PC-3 (cell line): Measurements from ENCODE around the gene RAD23B. TPM values are rescaled to one million over a fixed set of nuclear protein-coding genes. Genes with fewer than 3 reads are reported as not detected.

Experiments
- ATAC-seq: fragments of 200-7000 bp; cut with Tn5 transposase; 2 replicates; pipeline ENCODE4 v1.9.1; 2020; ENCODE audit warnings: mild to moderate bottlenecking, moderate library complexity
- BruUV-seq: library from RNA; stranded (reverse); fragments of 400-500 nt; replicated peaks from 2 replicates; lab custom pipeline; 2021; lab: Mats Ljungman, UMichigan
- CTCF ChIA-PET: fragments of 300-600 bp; sonication (Branson Sonifier 250); formaldehyde crosslinking; loops from one replicate; lab custom pipeline; 2022; ENCODE audit warnings: antibody characterized with exemption; lab: Charles Lee
- POLR2A ChIA-PET: fragments of 300-600 bp; sonication (Branson Sonifier 250); formaldehyde crosslinking; loops from one replicate; lab custom pipeline; 2022; ENCODE audit warnings: antibody characterized with exemption; ENCODE audit not compliant: unreplicated experiment; lab: Charles Lee
- DNase-seq: peaks from one replicate; pipeline ENCODE4 v3.0.0-alpha.2; 2015
- H2AFZ ChIP-seq: fragments of 300-600 bp; sonication (generic); 2 replicates; pipeline ENCODE4 v1.6.0; 2016; ENCODE audit warnings: antibody characterized with exemption, low read length
- H3F3A ChIP-seq: fragments of 300-600 bp; sonication (generic); one replicate; pipeline ENCODE4 v1.6.0; 2017; ENCODE audit warnings: antibody characterized with exemption, low read length, control low read depth, mild to moderate bottlenecking; ENCODE audit not compliant: unreplicated experiment
- H3K27ac ChIP-seq: fragments of 300-600 bp; sonication (generic); 2 replicates; pipeline ENCODE4 v1.5.1; 2016; ENCODE audit warnings: mild to moderate bottlenecking, low read length
- H3K27me3 ChIP-seq: fragments of 300-600 bp; sonication (generic); 2 replicates; pipeline ENCODE4 v1.6.1; 2016; ENCODE audit warnings: low read length, mixed read lengths
- H3K36me3 ChIP-seq: fragments of 300-600 bp; sonication (generic); 2 replicates; pipeline ENCODE4 v1.6.1; 2016; ENCODE audit warnings: low read depth, mixed run types, low read length, mixed read lengths
- H3K4me1 ChIP-seq: fragments of 300-600 bp; sonication (generic); 2 replicates; pipeline ENCODE4 v1.5.1; 2016; ENCODE audit warnings: low read length; ENCODE audit not compliant: insufficient read depth
- H3K4me2 ChIP-seq: fragments of 300-600 bp; sonication (generic); 2 replicates; pipeline ENCODE4 v1.6.0; 2016; ENCODE audit warnings: low read length
- H3K4me3 ChIP-seq: fragments of 300-600 bp; sonication (generic); 2 replicates; pipeline ENCODE4 v1.5.1; 2016; ENCODE audit warnings: mild to moderate bottlenecking, low read length, mixed read lengths
- H3K79me2 ChIP-seq: fragments of 300-600 bp; sonication (generic); 2 replicates; pipeline ENCODE4 v1.6.1; 2017; ENCODE audit warnings: low read length, mixed read lengths
- H3K9ac ChIP-seq: fragments of 300-600 bp; sonication (generic); 2 replicates; pipeline ENCODE4 v1.6.0; 2016; ENCODE audit warnings: mild to moderate bottlenecking, low read length
- H3K9me2 ChIP-seq: fragments of 300-600 bp; sonication (generic); replicated peaks from 2 replicates; pipeline ENCODE4 v1.6.1; 2016; ENCODE audit warnings: mixed run types, low read length, mixed read lengths
- H3K9me3 ChIP-seq: fragments of 300-600 bp; sonication (generic); 2 replicates; pipeline ENCODE4 v1.6.1; 2016; ENCODE audit warnings: low read length, mixed read lengths
- H4K20me1 ChIP-seq: fragments of 300-600 bp; sonication (generic); 2 replicates; pipeline ENCODE4 v1.6.1; 2016; ENCODE audit warnings: low read length, mixed read lengths
- CTCF ChIP-seq: fragments of 300-600 bp; sonication (generic); conservative IDR thresholded peaks from 2 replicates; pipeline ENCODE4 v1.5.1; 2017; ENCODE audit warnings: antibody characterized with exemption, low read depth, mild to moderate bottlenecking, low read length
- EZH2 ChIP-seq: fragments of 300-600 bp; sonication (generic); IDR thresholded peaks from one replicate; pipeline ENCODE4 v1.6.1; 2017; ENCODE audit warnings: antibody characterized with exemption, mild to moderate bottlenecking, low read length; ENCODE audit not compliant: unreplicated experiment
- EZH2phosphoT487 ChIP-seq: fragments of 300-600 bp; sonication (generic); IDR thresholded peaks from 2 replicates; pipeline ENCODE4 v1.6.1; 2018; ENCODE audit warnings: mild to moderate bottlenecking, antibody characterized with exemption, low read length, borderline replicate concordance
- intact Hi-C: fragments of 100-400 bp; cut with micrococcal nuclease; formaldehyde crosslinking; loops from 2 replicates; pipeline ENCODE4 v1.9.0; 2023
- total RNA-seq: library from RNA; depleted of rRNA; stranded (reverse); fragments of >200 nt; gene quantifications from 2 replicates; pipeline ENCODE4 v1.2.3, GENCODE V29; 2014

The RAD23B gene
- total RNA-seq, 1 experiment from 2014 or later, result 67.9 TPM

GRCh38 chr9:107348836-107349235 lies 65.8 kb downstream of the RAD23B start:
- Histone ChIP-seq H3K4me3 (no peak overlapping the region), H3K9me3 (no peaks in the 10 kb centered on the region), H4K20me1 (no peaks in the 10 kb centered on the region), H3K79me2 (no peaks in the 10 kb centered on the region), H3K27me3 (no peaks in the 10 kb centered on the region), H3K9me2 (no peaks in the 10 kb centered on the region), H3K4me2 (no peak overlapping the region), H3K36me3 (no peaks in the 10 kb centered on the region), H3K27ac (no peak overlapping the region), H2AFZ (no peak overlapping the region), H3F3A (no peaks in the 10 kb centered on the region), H3K9ac (no peak overlapping the region), H3K4me1 (peaks cover 9% of the 10 kb centered on the region)
- BruUV-seq, result no TSS peak
- intact Hi-C loops, result no loop called here
- ATAC-seq (no peak), DNase-seq (no peak)
- TF ChIP-seq EZH2, result no peak
- TF ChIP-seq EZH2phosphoT487, result no peak
- no peak for TF ChIP-seq CTCF
- POLR2A ChIA-PET, result no interaction called here
- CTCF ChIA-PET, result no interaction called here

- no peak overlapping the region for H3K4me2 ChIP-seq
- H3K9me2 ChIP-seq, result no peaks in the 10 kb centered on the region
- H3K4me1 ChIP-seq, result peaks cover 9% of the 10 kb centered on the region
- BruUV-seq, result no TSS peak
- TF ChIP-seq EZH2phosphoT487 (no peak), EZH2 (no peak), CTCF (no peak)
- H3K27ac ChIP-seq, result no peak overlapping the region
- H3K27me3 ChIP-seq, result no peaks in the 10 kb centered on the region
- intact Hi-C loops, result no loop called here
- no peaks in the 10 kb centered on the region for H4K20me1 ChIP-seq
- no peaks in the 10 kb centered on the region for H3K79me2 ChIP-seq
- ChIA-PET POLR2A (no interaction called here), CTCF (no interaction called here)
- no peaks in the 10 kb centered on the region for H3F3A ChIP-seq
- no peaks in the 10 kb centered on the region for H3K36me3 ChIP-seq
- H3K9ac ChIP-seq, result no peak overlapping the region
- DNase-seq (no peak), ATAC-seq (no peak)
- no peak overlapping the region for H2AFZ ChIP-seq
- no peaks in the 10 kb centered on the region for H3K9me3 ChIP-seq
- H3K4me3 ChIP-seq, result no peak overlapping the region
These were observed 67.4 kb downstream of the RAD23B start for GRCh38 chr9:107350443-107350842.

GRCh38 chr9:107351382-107352045 lies 68.4 kb downstream of the RAD23B start:
- Histone ChIP-seq H3K27ac (no peak overlapping the region), H3K36me3 (no peaks in the 10 kb centered on the region), H3K9ac (no peak overlapping the region), H3K4me2 (no peak overlapping the region), H3F3A (no peaks in the 10 kb centered on the region), H3K4me3 (no peak overlapping the region), H4K20me1 (no peaks in the 10 kb centered on the region), H3K27me3 (no peaks in the 10 kb centered on the region), H2AFZ (no peak overlapping the region), H3K79me2 (no peaks in the 10 kb centered on the region), H3K9me3 (no peaks in the 10 kb centered on the region), H3K4me1 (peaks cover 9% of the 10 kb centered on the region), H3K9me2 (no peaks in the 10 kb centered on the region)
- intact Hi-C loops, result no loop called here
- TF ChIP-seq EZH2 (no peak), CTCF (no peak), EZH2phosphoT487 (no peak)
- POLR2A ChIA-PET, result no interaction called here
- BruUV-seq, result no TSS peak
- CTCF ChIA-PET, result no interaction called here
- ATAC-seq, result peak; percentile 53
- peak; percentile 67 for DNase-seq
